ENCODE results near the gene GPR107.

The GPR107 gene

DNA sequence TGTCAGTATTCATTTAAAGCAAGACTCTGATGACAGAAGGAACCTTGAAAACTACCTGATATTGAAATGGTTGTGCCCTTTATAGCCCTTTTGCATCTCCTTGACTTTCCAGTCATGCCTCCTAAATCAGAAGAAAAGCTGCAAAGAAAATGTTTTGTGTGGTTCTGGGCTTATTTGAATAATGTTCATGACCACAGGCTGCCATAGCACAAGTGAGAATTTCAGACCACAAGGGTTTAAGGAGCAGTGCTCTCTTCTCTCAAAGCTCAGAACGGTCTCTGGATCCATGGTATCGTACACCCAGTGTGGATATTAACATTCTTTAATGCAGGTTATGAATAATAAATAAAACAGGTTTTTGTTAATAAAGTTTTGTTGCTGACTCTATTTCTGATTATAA, 54.2 kb downstream of the GPR107 start:
- DNase-seq (ENCODE audit: low read depth in 4 of 4, low spot score in 1 of 4): no peak

DNA sequence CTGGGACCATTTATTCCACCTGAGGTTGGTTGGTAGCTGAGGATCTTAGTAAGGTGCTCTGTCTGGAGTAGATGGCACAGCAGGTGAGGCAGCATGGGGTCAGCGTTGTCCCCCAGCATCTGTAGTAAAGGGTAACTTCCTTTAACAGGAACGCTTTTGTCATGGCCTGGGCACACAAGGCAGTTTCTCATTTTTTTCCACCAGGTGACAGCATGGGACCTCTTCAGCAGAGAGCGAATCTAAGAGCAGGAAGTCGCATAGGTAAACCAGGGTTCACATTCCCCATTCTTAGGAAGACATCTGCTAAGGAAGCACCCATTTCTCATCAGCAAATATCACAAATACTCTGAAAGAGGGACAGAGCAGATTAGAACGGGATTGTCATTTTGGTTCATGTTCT, 56.5 kb downstream of the GPR107 start:
- no peak for DNase-seq (ENCODE audit: low read depth in 4 of 4, low spot score in 1 of 4)

DNA sequence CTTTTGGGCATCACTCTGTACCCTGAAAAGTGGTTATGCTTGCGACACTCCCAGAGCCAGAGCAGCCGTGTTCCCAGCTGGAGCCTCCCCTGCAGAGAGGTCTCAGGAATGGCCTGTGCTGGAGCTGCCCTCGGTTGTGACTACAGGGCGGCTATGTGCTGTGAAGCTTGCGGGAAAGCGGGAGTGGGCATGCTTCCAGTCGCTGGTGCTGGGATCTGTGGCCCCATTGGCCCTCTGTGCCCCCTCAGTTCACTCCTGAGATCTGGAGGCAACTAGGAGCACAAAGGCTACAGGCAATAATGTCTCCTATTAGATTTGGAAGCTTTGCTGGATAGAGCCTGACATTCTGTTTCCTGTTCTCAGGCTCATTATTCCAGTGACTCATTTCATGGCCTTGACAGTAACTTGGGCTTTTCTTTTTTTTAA, 56.9 kb downstream of the GPR107 start:
- DNase-seq (ENCODE audit: low read depth in 4 of 4, low spot score in 1 of 4): no peak

DNA sequence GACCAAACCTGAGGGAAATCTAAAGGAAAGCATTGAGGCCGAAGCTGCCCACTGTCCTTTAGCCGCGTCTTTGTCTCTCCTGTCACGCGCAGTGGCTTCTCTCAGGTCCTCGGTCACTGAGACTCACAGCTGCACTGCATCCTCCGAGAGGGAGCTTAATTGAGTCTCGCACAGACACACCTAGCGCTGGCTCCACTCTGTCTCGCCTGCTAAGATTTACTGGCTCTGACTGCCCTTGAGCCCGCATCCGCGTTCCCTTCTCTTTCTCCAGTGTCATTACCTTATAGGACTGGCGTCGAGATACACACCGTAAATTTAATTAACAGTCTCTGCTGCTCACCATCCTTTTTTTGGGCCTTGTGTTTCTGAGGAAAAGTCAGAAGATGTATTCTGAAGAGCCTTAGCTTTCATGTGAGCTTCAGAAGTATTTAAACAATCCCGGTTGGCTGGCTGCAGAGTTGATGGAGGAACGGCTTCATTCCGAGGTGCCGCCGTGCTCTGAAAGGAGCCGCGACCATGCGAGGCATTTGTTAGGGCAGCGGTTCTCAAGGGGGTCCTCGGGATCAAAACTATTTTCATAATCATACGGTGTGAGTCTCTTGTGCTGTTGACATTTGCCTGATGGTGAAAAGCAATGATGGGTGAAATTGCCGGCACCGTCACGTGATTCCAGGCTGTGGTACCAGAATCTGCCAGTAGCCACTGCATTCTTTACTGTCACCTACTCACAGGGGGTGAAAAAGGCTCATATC, 58.3 kb downstream of the GPR107 start:
- DNase-seq (ENCODE audit: low read depth in 4 of 4, low spot score in 1 of 4): no peak

DNA sequence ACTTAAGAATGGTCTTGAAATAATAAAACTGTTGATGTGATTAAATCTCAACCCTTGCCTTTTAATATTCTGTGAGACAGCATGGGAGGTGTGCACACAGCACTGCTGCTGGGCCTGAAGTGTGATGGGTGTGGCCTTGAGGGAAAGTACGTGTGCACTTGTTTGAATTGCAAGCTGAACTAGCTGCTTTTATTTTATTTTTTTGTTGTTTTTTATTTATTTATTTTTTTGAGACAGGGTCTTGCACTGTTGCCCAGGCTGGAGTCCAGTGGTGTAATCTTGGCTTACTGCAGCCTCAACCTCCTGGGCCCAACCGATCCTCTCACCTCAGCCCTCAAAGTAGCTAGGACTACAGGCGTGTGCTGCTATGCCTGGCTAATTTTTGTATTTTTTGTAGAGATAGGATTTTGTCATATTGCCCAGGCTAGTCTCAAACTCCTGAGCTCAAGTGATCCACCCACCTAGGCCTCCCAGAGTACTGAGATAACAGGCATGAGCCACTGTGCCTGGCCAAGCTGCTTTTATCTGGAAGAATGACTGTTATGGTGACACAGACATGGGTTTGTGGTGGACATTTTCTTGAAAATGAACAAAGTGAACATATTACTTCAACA, 58.9 kb downstream of the GPR107 start:
- no peak for DNase-seq (ENCODE audit: low read depth in 4 of 4, low spot score in 1 of 4)

DNA sequence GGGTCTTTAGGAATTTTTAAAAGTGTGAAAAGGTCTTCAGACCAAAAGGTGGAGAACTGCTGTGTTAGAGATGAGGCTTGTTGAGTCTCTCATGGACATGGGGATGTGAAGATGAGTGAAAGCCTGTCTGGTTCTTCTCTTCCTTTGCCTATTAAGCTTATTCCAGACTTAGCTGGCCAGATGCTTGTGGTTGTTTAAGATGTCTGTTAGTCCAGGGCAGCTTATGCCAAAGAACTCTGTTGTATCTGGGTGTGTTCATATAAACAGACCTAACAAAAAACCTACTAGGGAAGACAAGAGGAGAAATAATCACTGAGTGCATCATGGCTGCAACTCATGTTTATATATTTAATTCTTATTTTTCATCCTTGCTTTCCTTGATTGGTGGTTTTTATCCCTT, 61.0 kb downstream of the GPR107 start:
- DNase-seq (ENCODE audit: low read depth in 4 of 4, low spot score in 1 of 4): no peak

DNA sequence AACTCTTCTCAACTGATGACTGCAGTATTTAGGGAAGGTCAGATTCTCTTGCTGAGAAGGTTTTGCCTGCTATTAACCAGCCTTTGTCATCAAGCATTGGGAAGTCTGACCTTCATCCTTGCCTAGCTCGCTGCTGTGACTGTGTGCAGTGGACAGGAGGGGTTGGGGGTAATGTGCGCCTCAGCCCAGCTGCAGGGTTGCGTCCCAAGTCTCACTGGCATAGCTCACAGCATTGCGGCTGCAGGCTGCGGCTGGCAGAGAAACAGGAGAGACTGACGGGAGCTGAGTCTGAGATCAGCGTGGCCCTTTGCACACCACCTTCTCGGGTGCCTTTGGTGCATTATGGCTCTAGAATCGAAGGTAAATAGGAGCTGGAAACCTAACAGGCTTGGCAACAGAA, 62.6 kb downstream of the GPR107 start:
- no peak for DNase-seq (ENCODE audit: low read depth in 4 of 4, low spot score in 1 of 4)

DNA sequence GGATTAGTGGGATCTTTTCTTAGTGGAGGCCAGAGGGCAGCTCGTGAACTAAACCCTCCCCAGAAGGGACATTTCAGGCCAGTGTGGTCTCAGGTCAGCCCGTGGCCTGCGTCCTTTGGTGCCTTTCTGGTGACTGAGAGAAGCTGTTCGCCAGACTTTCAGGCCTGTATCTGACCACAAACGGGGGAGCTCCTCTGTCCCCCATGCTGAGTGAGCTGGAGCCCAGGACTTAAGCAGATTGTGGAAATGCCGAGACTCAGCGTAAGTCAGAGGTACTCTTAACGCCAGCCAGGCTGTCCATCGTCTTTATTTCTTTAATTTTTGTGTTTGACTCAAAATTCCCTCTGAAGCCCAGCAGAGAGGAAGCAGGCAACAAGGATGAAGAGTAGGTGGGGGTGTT, 63.7 kb downstream of the GPR107 start:
- no peak for DNase-seq (ENCODE audit: low read depth in 4 of 4, low spot score in 1 of 4)

DNA sequence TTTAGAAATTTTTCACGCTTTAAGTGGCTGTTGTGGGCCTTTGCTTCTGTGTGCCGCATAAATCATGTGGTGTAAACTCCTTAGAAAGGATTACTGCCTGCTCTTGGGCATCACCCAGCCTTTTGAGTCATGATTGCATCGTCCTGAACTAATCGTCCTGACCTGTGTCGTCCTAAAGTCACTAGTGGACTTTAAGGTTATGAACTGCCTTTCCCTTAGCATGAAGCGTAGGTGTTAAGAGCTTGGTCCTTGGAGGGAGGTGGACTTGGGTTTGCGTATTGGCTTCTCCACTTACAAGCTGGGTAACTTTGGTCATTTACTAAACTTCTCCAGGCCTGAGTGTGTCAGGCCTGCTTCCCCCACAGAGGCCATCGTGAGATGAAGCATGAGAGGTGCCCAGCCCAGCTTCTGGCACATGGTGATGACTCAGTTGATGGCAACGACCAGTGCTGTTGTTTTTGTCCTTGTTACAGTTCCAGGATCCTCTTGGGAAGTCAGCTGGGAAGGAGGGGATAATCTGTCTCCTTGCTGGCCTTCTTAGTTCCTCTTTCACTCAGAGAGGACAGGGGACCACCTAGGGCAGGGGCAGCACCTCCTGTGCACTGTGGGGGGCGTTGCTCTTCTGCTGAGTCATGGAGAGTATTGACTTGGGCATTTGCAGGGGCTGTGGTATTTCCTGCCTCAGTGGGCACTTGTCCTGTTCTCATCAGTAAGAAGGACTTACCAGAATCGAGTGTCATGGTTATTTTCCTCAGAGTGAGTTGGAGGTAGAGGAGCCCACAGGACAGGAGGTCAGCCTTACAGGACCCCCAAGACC, 64.3 kb downstream of the GPR107 start:
- DNase-seq (ENCODE audit: low read depth in 4 of 4, low spot score in 1 of 4): no peak

DNA sequence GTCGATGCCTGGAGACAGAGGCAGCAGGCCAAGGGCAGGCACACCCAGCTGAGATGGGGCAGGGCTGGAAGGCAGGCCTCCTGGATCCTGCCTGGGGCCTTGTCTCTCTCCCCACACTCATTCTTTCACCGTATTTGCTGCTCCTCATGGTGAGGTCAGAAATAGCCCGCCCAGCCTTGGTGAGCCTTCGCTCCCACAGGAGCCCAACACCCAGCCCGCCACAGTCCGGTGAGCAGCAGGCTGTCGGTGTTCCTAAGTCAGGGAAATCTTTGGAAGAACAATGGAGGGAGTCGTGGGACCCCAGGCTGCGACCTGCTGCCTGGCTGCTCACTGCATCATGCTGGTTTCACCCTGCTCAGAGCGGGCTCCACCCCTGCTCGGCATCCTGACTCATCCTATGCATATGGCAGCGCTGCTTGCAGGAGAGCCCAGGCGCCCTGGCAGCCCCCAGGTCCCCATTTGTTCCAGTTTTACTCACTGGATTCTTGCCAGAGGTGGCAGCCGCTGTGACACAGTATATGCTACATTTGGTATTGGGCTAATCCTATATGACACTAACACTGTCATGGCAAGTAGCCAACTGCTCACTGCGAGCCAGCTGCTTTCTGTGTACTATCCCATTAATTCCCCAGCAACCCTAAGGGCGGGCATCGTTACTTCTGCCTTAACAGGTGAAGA, 65.3 kb downstream of the GPR107 start:
- no peak for DNase-seq (ENCODE audit: low read depth in 4 of 4, low spot score in 1 of 4)

DNA sequence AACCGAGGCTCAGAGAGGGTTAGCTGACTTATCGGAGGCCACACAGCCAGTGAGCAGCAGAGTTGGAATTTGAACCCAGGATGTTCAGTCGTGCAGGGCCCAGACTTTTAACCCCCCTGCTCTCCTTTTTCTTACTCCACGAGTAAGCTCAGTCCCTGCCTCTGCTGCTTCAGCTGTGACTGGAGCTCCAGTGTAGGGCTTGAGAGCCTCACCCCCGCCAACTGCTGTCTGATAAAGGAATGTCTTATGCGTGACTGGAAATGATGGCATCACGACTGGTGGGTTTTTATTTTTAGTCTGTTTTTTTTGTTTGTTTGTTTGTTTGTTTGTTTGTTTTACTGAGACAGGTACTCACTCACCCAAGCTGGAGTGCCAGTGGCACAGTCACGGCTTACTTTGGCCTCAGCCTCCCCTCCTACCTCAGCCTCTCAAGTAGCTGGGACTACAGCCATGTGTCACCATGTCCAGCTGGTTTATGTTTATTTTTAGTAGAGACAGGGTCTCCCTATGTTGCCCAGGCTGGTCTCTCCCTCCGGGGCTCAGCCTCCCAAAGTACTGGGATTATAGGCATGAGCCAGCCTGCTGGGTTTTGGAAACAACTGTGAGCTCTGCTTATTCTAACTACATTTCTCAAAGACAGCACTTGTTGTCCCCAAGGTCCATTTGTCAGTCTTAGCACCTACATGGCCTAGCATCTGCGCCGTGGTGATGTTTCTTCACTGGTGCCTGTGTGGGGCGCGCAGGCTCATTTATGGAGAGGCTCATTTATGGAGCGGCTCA, 66.0 kb downstream of the GPR107 start:
- no peak for DNase-seq (ENCODE audit: low read depth in 4 of 4, low spot score in 1 of 4)

DNA sequence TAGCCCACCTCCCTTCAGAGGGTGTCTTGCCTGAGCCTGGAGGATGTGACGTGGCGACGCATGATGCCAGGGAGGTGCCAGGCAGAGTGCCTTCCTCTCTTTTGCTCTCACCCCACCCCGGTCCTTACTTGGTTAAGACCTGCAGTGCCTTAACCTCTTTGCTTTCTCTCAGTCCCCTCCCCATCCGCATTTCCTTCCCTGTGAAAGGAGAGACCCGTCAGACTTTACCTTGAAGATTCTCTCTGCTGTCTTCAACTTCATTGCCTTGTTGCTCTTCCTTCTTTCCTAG, 66.5 kb downstream of the GPR107 start:
- DNase-seq (ENCODE audit: low read depth in 4 of 4, low spot score in 1 of 4): no peak

DNA sequence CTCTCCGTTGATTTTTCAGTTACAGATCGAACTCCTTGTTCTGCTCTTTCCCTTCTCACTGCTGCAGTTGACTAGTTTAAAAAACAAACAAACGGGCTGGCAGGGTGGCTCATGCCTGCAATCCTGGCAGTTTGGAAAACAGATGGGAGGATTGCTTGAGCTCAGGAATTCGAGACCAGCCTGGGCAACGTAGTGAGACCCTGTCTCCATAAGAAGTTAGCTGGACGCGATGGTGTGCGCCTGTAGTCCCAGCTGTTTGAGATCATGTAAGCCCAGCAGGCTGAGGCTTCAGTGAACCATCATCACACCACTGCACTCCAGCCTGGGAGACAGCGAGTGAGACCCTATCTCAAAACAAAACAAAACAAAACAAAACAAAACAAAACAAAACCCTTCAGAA, 67.1 kb downstream of the GPR107 start:
- no peak for DNase-seq (ENCODE audit: low read depth in 4 of 4, low spot score in 1 of 4)

DNA sequence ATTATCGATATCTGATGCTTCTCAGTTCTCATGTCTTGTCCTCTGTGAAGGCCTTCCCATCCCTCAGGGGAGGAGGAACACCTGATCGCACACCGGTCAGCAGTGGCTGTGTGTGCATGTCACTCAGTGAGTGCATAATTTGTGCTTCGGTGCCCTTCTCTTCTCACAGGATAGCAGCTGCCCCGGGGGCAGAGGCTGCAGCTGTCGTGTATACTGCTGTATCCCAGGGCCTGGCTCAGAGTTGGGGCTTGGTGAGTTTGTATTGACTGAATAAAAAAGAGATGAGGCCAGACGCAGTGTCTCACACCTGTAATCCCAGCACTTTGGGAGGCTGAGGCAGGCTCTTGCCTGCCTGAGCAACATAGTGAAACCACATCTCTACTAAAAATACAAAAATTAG, 68.8 kb downstream of the GPR107 start:
- DNase-seq (ENCODE audit: low read depth in 4 of 4, low spot score in 1 of 4): no peak

DNA sequence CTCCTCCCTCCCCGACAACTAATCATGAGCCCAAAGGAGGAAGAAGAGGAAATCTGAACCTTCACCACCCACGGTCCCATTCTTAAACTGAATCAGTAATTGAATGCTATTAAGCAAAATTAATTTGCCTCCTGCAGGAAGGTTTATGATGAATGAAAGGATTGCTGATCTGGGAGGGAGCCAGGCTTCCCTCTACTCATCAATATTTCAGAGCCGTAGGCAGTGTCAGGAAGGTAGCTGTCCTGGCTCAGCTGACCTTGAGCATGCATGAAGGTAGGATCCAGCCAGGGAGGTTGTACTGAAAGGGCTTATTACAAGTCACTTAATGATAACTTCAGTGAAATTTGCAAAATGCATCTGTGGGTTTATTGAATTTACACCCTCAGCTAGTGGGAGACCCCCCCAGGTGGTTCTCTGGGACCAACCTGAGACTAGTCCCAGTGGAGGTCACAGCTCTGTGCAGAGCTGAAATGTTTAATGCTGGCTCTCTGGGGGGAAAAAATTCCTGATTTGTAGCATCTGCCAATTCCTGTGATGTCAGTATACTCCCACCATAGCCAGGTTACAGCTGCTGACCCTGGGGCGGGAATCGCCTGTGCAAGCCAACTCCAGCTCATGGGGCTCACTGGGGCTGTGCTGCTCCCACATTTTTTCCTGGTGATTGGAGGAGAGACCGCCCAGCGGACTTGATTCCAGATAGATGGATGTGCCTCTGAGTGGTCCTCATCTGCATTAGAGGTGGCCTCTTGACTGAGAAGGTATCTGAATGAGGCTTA, 70.6 kb downstream of the GPR107 start:
- DNase-seq (ENCODE audit: low read depth in 4 of 4, low spot score in 1 of 4): no peak

DNA sequence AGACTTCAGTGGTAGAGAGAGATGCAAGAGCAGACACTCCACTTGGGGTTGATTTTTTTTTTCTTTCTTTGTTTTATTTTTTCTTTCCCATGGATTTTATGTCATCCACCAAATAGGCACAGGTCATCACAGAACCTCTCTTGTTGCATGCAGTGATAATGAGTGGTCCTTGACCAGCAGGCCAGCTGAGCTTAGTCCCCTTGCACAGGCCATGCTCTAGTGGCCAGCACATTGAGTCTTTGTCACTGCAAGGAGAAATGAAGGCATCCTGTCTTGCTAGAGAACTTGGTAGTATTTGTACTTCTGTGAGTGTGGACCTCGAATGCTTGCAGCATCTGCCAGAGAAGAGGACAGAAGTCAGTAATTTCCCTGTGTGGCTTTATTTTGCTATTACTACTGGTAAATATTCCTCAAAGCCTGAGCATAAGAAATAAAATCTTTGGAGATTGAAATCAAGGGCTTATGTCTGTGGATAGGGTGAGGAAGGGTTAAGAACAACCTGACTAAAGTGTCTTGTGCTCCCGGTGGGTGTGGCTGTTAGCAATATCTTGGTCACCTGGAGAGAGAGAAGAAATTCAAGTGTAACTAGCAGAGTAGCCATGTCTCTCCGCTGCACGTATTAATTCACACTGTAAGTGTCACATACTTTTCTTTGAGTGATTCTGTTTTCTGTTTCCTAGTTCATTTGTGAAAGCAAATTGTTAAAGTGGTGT, 73.2 kb downstream of the GPR107 start:
- DNase-seq (ENCODE audit: low read depth in 4 of 4, low spot score in 1 of 4): no peak

DNA sequence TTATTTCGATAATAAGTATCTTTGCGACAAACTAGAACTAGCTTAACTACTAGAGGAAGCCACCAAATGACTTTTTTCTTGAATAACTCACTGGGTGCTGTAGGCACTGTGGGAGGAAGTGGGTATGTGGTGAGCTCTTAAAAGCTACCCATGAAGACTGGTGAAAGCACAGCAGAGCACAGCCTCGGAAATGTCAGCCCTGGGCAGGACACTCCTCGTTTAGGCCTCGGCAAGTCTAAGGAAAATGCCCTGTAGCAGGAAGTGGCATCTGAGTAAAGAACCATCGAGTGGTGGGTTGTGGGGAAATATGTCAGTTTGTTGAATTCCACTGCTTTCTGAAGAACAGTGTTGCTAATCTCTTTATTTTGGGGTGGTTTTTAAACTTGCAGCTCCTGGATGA, 74.5 kb downstream of the GPR107 start:
- DNase-seq (ENCODE audit: low read depth in 4 of 4, low spot score in 1 of 4): peak in 3 of 4 experiments; percentile 25 to 56 (median 33)

DNA sequence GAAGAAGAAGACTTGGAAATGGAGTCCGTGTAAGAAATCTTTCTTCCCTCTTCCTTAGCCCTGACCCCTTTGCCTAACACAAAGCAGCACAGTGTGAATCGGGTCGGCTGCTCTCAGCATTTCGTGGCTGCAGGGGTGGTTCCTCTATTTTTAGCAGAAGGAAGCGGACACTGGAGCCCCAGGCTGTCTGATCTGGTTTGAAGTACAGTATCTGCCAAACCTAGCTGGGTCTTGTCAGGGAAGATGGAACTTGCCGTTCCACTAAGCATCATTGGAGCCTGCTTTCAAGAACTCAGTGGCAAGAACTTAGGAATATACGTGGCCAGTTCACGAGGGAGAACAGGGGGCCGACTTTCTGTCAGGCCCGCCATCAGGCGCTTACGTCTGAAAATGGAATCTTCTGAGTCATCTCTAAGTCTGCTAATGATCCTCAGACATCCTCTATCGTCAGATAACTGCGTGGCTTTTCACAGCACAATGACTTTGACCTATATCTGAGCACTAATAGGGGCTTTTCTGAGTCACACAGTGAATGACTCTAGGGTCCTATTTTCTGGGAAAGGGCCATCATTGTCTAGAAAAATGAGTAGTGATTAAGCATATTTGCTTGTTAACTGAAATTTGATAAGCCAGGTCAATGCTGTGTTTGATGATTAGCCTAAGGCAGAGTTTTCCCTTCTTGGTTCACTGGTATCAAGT, 75.2 kb downstream of the GPR107 start:
- peak in 2 of 4 experiments; percentile 27 to 33 for DNase-seq (ENCODE audit: low read depth in 4 of 4, low spot score in 1 of 4)

DNA sequence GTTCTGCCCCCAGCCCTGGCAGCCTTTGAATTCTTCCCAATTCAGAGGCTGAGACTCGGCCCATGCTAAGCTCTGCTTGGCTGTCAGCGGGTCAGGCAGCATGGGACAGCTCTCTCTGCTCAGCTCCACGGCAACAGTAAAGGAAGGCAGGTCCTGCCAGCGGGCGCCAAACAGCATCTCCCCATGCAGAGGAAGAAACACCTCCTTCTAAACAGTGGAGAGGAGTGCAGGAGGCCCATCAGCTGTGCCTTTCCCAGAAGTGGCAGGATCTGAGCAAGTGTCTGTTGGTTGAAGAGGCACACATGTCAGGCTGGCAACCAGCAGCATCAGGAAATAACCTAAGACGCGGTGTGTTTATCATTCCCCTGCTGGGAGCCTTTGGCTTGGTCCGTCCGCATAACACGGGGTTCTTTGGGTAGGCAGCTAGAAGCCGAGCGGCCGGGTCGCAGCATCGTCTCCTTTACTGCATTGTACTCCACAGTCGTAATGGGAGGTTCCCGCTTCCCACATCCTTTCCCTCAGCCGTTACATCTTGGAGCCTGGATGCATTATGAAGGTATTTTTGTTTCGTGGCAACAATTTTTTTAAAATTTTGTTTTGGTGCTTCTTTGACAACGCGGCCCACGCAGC, 75.8 kb downstream of the GPR107 start:
- DNase-seq (ENCODE audit: low read depth in 4 of 4, low spot score in 1 of 4): no peak

Measured in stimulated activated CD4-positive, alpha-beta T cell treated with anti-CD3 and anti-CD28 coated beads, Interleukin-1b, Interleukin-23, amount 100 ng/mL, for 24 hours (primary cell).